GM12878 (cell line): ENCODE results near the gene NDST4. TPM values are rescaled to one million over a fixed set of nuclear protein-coding genes. Genes with fewer than 3 reads are reported as not detected.

ENCODE experiments used
- ATAC-seq: fragments of 200-7000 bp; cut with Tn5 transposase; 3 replicates; pipeline ENCODE4 v1.9.1; 2020; ENCODE audit warnings: mild to moderate bottlenecking, moderate library complexity
- BruUV-seq: library from RNA; stranded (reverse); fragments of 400-500 nt; replicated peaks from 2 replicates; lab custom pipeline; 2021; lab: Mats Ljungman, UMichigan
- CTCF ChIA-PET: fragments of 300-600 bp; sonication (Branson Sonifier 250); formaldehyde crosslinking; extraction: SDS; loops from one replicate; lab custom pipeline; 2021; ENCODE audit warnings: inconsistent platforms; lab: Yijun Ruan, JAX
- POLR2A ChIA-PET: fragments of 350-600 bp; formaldehyde crosslinking; extraction: SDS; loops from one replicate; lab custom pipeline; 2021; ENCODE audit warnings: inconsistent platforms; lab: Charles Lee
- RAD21 ChIA-PET: fragments of 300-600 bp; sonication (Branson Sonifier 250); formaldehyde crosslinking; loops from one replicate; lab custom pipeline; 2023; ENCODE audit warnings: antibody characterized with exemption; ENCODE audit not compliant: unreplicated experiment; lab: Charles Lee
- SMC1A ChIA-PET: fragments of 300-600 bp; sonication (Branson Sonifier 250); formaldehyde crosslinking; loops from one replicate; lab custom pipeline; 2023; ENCODE audit not compliant: unreplicated experiment, uncharacterized antibody; lab: Charles Lee
- DNase-seq: peaks from one replicate; pipeline ENCODE4 v3.0.0-alpha.2; 2011; ENCODE audit warnings: low read depth, low spot score
- FAIRE-seq: peaks from 3 replicates; lab custom pipeline; 2011; peaks lifted over from hg19 to GRCh38; lab: Jason Lieb, UNC
- H2AFZ ChIP-seq: 2 replicates; pipeline ENCODE4 v1.6.0; 2011; ENCODE audit warnings: low read depth, low read length, control low read depth; ENCODE audit not compliant: control insufficient read depth
- H3K27ac ChIP-seq: 2 replicates; pipeline ENCODE4 v1.5.1; 2011; ENCODE audit warnings: control low read depth; ENCODE audit not compliant: control insufficient read depth, insufficient read depth
- H3K27me3 ChIP-seq, 2 experiments: replicated peaks in 1 of 2; 2 replicates each; pipeline versions ENCODE4 v1.6.0 to v1.6.1; 2011; ENCODE audit warnings: low read length in 1 of 2; ENCODE audit not compliant: control insufficient read depth in 2 of 2, insufficient read depth in 2 of 2
- H3K36me3 ChIP-seq, 2 experiments: 2 replicates each; pipeline ENCODE4 v1.5.1; 2011; ENCODE audit warnings: low read length in 1 of 2; ENCODE audit not compliant: control insufficient read depth in 2 of 2, insufficient read depth in 2 of 2
- H3K4me1 ChIP-seq: 2 replicates; pipeline ENCODE4 v1.6.1; 2011; ENCODE audit warnings: mild to moderate bottlenecking, low read length, moderate library complexity, mixed read lengths; ENCODE audit not compliant: control insufficient read depth, insufficient read depth
- H3K4me2 ChIP-seq: 2 replicates; pipeline ENCODE4 v1.6.0; 2011; ENCODE audit warnings: control low read depth; ENCODE audit not compliant: control insufficient read depth, insufficient read depth
- H3K4me3 ChIP-seq: fragments of 200-600 bp; sonication (generic); 2 replicates; pipeline ENCODE4 v1.5.1; 2016
- H3K79me2 ChIP-seq: 2 replicates; pipeline ENCODE4 v1.6.0; 2011; ENCODE audit warnings: low read length; ENCODE audit not compliant: control insufficient read depth, insufficient read depth
- H3K9ac ChIP-seq: 2 replicates; pipeline ENCODE4 v1.8.0; 2011; ENCODE audit warnings: low read length, control low read depth, mixed read lengths; ENCODE audit not compliant: control insufficient read depth, insufficient read depth
- H3K9me3 ChIP-seq: replicated peaks from 3 replicates; pipeline ENCODE4 v1.5.1; 2011; ENCODE audit warnings: mild to moderate bottlenecking, low read length; ENCODE audit not compliant: control insufficient read depth, insufficient read depth
- H4K20me1 ChIP-seq: 2 replicates; pipeline ENCODE4 v1.6.0; 2011; ENCODE audit not compliant: control insufficient read depth, insufficient read depth
- BCL11A ChIP-seq: IDR thresholded peaks from 2 replicates; pipeline ENCODE4 v1.6.1; 2011; ENCODE audit warnings: low read depth, low read length
- BHLHE40 ChIP-seq, 2 experiments: fragments of 450-650 bp in 1 of 2; IDR thresholded peaks; 2 replicates each; pipeline ENCODE4 v1.6.1; 2011 to 2017; ENCODE audit warnings: low read depth in 2 of 2, borderline replicate concordance in 1 of 2, improper control_type of control experiment in 1 of 2, low read length in 1 of 2, mild to moderate bottlenecking in 1 of 2
- HDAC6 ChIP-seq: fragments of 200-600 bp; sonication (generic); IDR thresholded peaks from one replicate; pipeline ENCODE4 v1.8.0; 2017; ENCODE audit warnings: antibody characterized with exemption; ENCODE audit not compliant: unreplicated experiment
- HDGF ChIP-seq: fragments of 450-650 bp; IDR thresholded peaks from 2 replicates; pipeline ENCODE4 v1.6.1; 2016; ENCODE audit warnings: antibody characterized with exemption
- MEF2B ChIP-seq: fragments of 450-650 bp; IDR thresholded peaks from 2 replicates; pipeline ENCODE4 v1.6.1; 2018; ENCODE audit warnings: mild to moderate bottlenecking, moderate library complexity; ENCODE audit not compliant: partially characterized antibody, poor library complexity, severe bottlenecking
- NFIC ChIP-seq: IDR thresholded peaks from 2 replicates; pipeline ENCODE4 v1.6.1; 2012; ENCODE audit warnings: low read depth, mild to moderate bottlenecking, inconsistent platforms, low read length, moderate library complexity
- RAD51 ChIP-seq: fragments of 450-650 bp; IDR thresholded peaks from 2 replicates; pipeline ENCODE4 v1.6.1; 2016; ENCODE audit warnings: moderate library complexity, mild to moderate bottlenecking, inconsistent platforms
- RUNX3 ChIP-seq: IDR thresholded peaks from 2 replicates; pipeline ENCODE4 v1.6.1; 2012; ENCODE audit warnings: low read length, inconsistent platforms
- SMC3 ChIP-seq: IDR thresholded peaks from 2 replicates; pipeline ENCODE4 v1.6.1; 2011; ENCODE audit warnings: low read length, improper control_type of control experiment, borderline replicate concordance
- SPI1 ChIP-seq: IDR thresholded peaks from 2 replicates; pipeline ENCODE4 v1.6.1; 2011; ENCODE audit warnings: low read depth, mild to moderate bottlenecking, low read length, moderate library complexity, borderline replicate concordance; ENCODE audit not compliant: insufficient read depth
- ZNF217 ChIP-seq: fragments of 450-650 bp; IDR thresholded peaks from 2 replicates; pipeline ENCODE4 v1.6.1; 2017; ENCODE audit warnings: antibody characterized with exemption, mild to moderate bottlenecking
- WGBS: methylation state at CpG from one replicate; pipeline ENCODE4 v1.1.6; 2016; ENCODE audit warnings: low lambda C conversion rate; ENCODE audit not compliant: insufficient replicate concordance, insufficient coverage; ENCODE audit errors: missing lambda C conversion rate; 5-methylcytosine and 5-hydroxymethylcytosine counted together
- in situ Hi-C: fragments of 300-500 bp; cut with MboI; formaldehyde crosslinking; loops from 9 replicates; pipeline ENCODE4 v1.14.3; 2018; ENCODE audit warnings: mixed read lengths
- intact Hi-C: fragments of 100-400 bp; cut with micrococcal nuclease; formaldehyde crosslinking; loops from one replicate; pipeline ENCODE4 v1.14.2; 2022; ENCODE audit not compliant: unreplicated experiment
- polyA plus RNA-seq, 11 experiments: library from polyadenylated mRNA; depleted of rRNA in 4 of 11; unstranded in 6 of 11; stranded (reverse) in 5 of 11; fragments of >200 nt; fragmentation: Nextera tagmentation in 4 of 11; fragmentation: Illumina TruSeq in 1 of 11; extraction: Ambion mirVana in 4 of 11; extraction: Trizol in 1 of 11; gene quantifications; 1 replicate in 1 of 11; 2 replicates in 10 of 11; pipeline versions ENCODE4 v1.2.1 to v1.2.3, GENCODE V29; 2011 to 2016; ENCODE audit warnings: inconsistent platforms in 2 of 11, missing spikeins in 2 of 11, low read depth in 1 of 11
- total RNA-seq, 4 experiments: library from RNA; depleted of rRNA in 3 of 4; stranded (reverse); fragments of >200 nt in 3 of 4; fragmentation: Illumina TruSeq in 1 of 4; extraction: Trizol in 1 of 4; gene quantifications; 2 replicates each; pipeline versions ENCODE4 v1.2.1 to v1.2.3, GENCODE V29; 2013 to 2021
- TF ChIP-seq, protein P1 (sequence below): IDR thresholded peaks from 2 replicates; pipeline ENCODE4 v1.6.1; 2012; ENCODE audit warnings: mild to moderate bottlenecking, low read depth, low read length
- TF ChIP-seq, protein P2 (sequence below): fragments of 450-650 bp; IDR thresholded peaks from 2 replicates; pipeline ENCODE4 v1.6.1; 2017; ENCODE audit warnings: mild to moderate bottlenecking, moderate library complexity
- TF ChIP-seq, protein P3 (sequence below): IDR thresholded peaks from 2 replicates; pipeline ENCODE4 v1.6.1; 2012; ENCODE audit warnings: low read length, inconsistent platforms

NDST4 gene
- total and polyA plus RNA-seq, 10 of the 15 experiments (the other 5 are each of a cell fraction or from before 2014, with no cell fraction given) = 0.04 to 0.11 (median 0.07) TPM; not detected in 6

DNA sequence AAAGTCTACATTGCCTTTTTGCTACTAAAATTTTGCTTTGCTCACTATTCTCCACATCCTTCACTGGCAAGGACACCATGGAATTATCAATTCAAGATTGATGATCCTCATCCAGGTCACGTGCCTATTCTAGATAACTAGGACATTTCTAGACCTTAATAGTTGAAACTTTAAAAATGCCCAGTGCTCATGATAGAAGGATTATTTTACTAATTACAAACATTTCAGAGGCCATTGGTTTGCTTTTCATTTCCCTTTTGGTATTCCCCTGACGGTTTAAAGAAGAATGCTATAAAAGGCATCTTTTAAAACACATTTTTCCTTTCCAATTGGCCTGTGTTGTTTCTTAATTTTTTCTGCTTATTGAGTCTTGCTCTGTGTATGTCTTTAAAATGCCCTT is 249.4 kb downstream of the NDST4 start:
- H3K36me3 ChIP-seq = no peaks in the 10 kb centered on the region
- peak; percentile 60 for ATAC-seq
- TF ChIP-seq, protein P1, sequence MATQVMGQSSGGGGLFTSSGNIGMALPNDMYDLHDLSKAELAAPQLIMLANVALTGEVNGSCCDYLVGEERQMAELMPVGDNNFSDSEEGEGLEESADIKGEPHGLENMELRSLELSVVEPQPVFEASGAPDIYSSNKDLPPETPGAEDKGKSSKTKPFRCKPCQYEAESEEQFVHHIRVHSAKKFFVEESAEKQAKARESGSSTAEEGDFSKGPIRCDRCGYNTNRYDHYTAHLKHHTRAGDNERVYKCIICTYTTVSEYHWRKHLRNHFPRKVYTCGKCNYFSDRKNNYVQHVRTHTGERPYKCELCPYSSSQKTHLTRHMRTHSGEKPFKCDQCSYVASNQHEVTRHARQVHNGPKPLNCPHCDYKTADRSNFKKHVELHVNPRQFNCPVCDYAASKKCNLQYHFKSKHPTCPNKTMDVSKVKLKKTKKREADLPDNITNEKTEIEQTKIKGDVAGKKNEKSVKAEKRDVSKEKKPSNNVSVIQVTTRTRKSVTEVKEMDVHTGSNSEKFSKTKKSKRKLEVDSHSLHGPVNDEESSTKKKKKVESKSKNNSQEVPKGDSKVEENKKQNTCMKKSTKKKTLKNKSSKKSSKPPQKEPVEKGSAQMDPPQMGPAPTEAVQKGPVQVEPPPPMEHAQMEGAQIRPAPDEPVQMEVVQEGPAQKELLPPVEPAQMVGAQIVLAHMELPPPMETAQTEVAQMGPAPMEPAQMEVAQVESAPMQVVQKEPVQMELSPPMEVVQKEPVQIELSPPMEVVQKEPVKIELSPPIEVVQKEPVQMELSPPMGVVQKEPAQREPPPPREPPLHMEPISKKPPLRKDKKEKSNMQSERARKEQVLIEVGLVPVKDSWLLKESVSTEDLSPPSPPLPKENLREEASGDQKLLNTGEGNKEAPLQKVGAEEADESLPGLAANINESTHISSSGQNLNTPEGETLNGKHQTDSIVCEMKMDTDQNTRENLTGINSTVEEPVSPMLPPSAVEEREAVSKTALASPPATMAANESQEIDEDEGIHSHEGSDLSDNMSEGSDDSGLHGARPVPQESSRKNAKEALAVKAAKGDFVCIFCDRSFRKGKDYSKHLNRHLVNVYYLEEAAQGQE = no peak
- TF ChIP-seq RUNX3 (peak; percentile 32; the same call in 1 of the 2 replicates), ZNF217 (no peak), SMC3 (no peak), NFIC (0 out of 2 replicates have a peak, but pooled peaks have one; percentile 39), MEF2B (peak; percentile 40), HDGF (no peak), BCL11A (0 out of 2 replicates have a peak, but pooled peaks have one; percentile 11), BHLHE40 (IDR thresholded peaks at IDR 0.05; ENCODE audit: borderline replicate concordance in 1 of 2, low read depth in 2 of 2, low read length in 1 of 2) (peak; percentile 44 to 76; a peak in 3 of 4 replicates), HDAC6 (no peak), SPI1 (peak; percentile 70), RAD51 (peak; percentile 78)
- TF ChIP-seq, protein P2, sequence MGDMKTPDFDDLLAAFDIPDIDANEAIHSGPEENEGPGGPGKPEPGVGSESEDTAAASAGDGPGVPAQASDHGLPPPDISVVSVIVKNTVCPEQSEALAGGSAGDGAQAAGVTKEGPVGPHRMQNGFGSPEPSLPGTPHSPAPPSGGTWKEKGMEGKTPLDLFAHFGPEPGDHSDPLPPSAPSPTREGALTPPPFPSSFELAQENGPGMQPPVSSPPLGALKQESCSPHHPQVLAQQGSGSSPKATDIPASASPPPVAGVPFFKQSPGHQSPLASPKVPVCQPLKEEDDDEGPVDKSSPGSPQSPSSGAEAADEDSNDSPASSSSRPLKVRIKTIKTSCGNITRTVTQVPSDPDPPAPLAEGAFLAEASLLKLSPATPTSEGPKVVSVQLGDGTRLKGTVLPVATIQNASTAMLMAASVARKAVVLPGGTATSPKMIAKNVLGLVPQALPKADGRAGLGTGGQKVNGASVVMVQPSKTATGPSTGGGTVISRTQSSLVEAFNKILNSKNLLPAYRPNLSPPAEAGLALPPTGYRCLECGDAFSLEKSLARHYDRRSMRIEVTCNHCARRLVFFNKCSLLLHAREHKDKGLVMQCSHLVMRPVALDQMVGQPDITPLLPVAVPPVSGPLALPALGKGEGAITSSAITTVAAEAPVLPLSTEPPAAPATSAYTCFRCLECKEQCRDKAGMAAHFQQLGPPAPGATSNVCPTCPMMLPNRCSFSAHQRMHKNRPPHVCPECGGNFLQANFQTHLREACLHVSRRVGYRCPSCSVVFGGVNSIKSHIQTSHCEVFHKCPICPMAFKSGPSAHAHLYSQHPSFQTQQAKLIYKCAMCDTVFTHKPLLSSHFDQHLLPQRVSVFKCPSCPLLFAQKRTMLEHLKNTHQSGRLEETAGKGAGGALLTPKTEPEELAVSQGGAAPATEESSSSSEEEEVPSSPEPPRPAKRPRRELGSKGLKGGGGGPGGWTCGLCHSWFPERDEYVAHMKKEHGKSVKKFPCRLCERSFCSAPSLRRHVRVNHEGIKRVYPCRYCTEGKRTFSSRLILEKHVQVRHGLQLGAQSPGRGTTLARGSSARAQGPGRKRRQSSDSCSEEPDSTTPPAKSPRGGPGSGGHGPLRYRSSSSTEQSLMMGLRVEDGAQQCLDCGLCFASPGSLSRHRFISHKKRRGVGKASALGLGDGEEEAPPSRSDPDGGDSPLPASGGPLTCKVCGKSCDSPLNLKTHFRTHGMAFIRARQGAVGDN = no peak
- TF ChIP-seq, protein P3, sequence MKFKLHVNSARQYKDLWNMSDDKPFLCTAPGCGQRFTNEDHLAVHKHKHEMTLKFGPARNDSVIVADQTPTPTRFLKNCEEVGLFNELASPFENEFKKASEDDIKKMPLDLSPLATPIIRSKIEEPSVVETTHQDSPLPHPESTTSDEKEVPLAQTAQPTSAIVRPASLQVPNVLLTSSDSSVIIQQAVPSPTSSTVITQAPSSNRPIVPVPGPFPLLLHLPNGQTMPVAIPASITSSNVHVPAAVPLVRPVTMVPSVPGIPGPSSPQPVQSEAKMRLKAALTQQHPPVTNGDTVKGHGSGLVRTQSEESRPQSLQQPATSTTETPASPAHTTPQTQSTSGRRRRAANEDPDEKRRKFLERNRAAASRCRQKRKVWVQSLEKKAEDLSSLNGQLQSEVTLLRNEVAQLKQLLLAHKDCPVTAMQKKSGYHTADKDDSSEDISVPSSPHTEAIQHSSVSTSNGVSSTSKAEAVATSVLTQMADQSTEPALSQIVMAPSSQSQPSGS = 0 out of 2 replicates have a peak, but pooled peaks have one; percentile 24

More for the DNA sequence above, 249.4 kb downstream of the NDST4 start:
- FAIRE-seq = no peak
- Histone ChIP-seq H3K4me1 (peaks cover 11% of the 10 kb centered on the region), H3K4me2 (no peak overlapping the region), H3K27ac (no peak overlapping the region), H3K27me3 (no peaks in the 10 kb centered on the region), H3K79me2 (no peaks in the 10 kb centered on the region), H3K9ac (no peak overlapping the region), H3K9me3 (no peaks in the 10 kb centered on the region), H2AFZ (no peak overlapping the region), H4K20me1 (no peaks in the 10 kb centered on the region), H3K4me3 (no peak overlapping the region)
- WGBS = 0% methylated on average over 2 of the region's 2 CpGs
- ChIA-PET SMC1A (interaction anchor here (1.7 kb wide), 1 partner anchor 10 kb away, joined by 3 read pairs; no protein-coding TSS in a partner anchor), CTCF (no interaction called here), POLR2A (no interaction called here), RAD21 (no interaction called here)
- in situ Hi-C loops (no loop called here), intact Hi-C loops (no loop called here)
- DNase-seq = no peak
- BruUV-seq = no TSS peak
